HEK293 (cell line): ENCODE data around the gene ENOX2.

ENCODE experiments used
- BCL11B ChIP-seq: fragments of 450-650 bp; formaldehyde crosslinking; IDR thresholded peaks from 2 replicates; pipeline ENCODE4 v1.5.1; 2016; ENCODE audit warnings: low read depth, missing biosample characterization, missing genetic modification characterization
- BCL6B ChIP-seq: fragments of 450-650 bp; formaldehyde crosslinking; IDR thresholded peaks from 2 replicates; pipeline ENCODE4 v1.5.1; 2017; ENCODE audit warnings: missing biosample characterization, missing genetic modification characterization
- HOXD13 ChIP-seq: sonication (generic); formaldehyde crosslinking; IDR thresholded peaks from 2 replicates; pipeline ENCODE4 v1.8.0; 2022; ENCODE audit warnings: missing genetic modification reagents, borderline replicate concordance
- KLF17 ChIP-seq: fragments of 450-650 bp; formaldehyde crosslinking; IDR thresholded peaks from 2 replicates; pipeline ENCODE4 v1.5.1; 2016; ENCODE audit warnings: missing biosample characterization, missing genetic modification characterization
- OVOL3 ChIP-seq: fragments of 450-650 bp; formaldehyde crosslinking; IDR thresholded peaks from 2 replicates; pipeline ENCODE4 v1.5.1; 2016; ENCODE audit warnings: missing biosample characterization, missing genetic modification characterization
- PRDM6 ChIP-seq: fragments of 450-650 bp; formaldehyde crosslinking; IDR thresholded peaks from 2 replicates; pipeline ENCODE4 v1.5.1; 2017; ENCODE audit warnings: missing biosample characterization, missing genetic modification characterization
- SCRT2 ChIP-seq: fragments of 450-650 bp; formaldehyde crosslinking; IDR thresholded peaks from 2 replicates; pipeline ENCODE4 v1.5.1; 2016; ENCODE audit warnings: missing biosample characterization, missing genetic modification characterization
- TSHZ1 ChIP-seq: fragments of 450-650 bp; formaldehyde crosslinking; IDR thresholded peaks from 2 replicates; pipeline ENCODE4 v1.5.1; 2016; ENCODE audit warnings: missing biosample characterization, missing genetic modification characterization, borderline replicate concordance
- WT1 ChIP-seq: fragments of 450-650 bp; formaldehyde crosslinking; IDR thresholded peaks from 2 replicates; pipeline ENCODE4 v1.5.1; 2016; ENCODE audit warnings: missing biosample characterization, missing genetic modification characterization
- ZBTB10 ChIP-seq: fragments of 450-650 bp; formaldehyde crosslinking; IDR thresholded peaks from 2 replicates; pipeline ENCODE4 v1.5.1; 2016; ENCODE audit warnings: missing biosample characterization, missing genetic modification characterization
- ZBTB20 ChIP-seq: fragments of 450-650 bp; formaldehyde crosslinking; IDR thresholded peaks from 2 replicates; pipeline ENCODE4 v1.5.1; 2016; ENCODE audit warnings: missing biosample characterization, missing genetic modification characterization
- ZBTB48 ChIP-seq: fragments of 450-650 bp; formaldehyde crosslinking; IDR thresholded peaks from 2 replicates; pipeline ENCODE4 v1.5.1; 2016; ENCODE audit warnings: missing biosample characterization, missing genetic modification characterization
- ZBTB6 ChIP-seq: fragments of 450-650 bp; formaldehyde crosslinking; IDR thresholded peaks from 2 replicates; pipeline ENCODE4 v1.5.1; 2017; ENCODE audit warnings: missing biosample characterization, missing genetic modification characterization
- ZBTB7A ChIP-seq: fragments of 450-650 bp; formaldehyde crosslinking; IDR thresholded peaks from 2 replicates; pipeline ENCODE4 v1.5.1; 2016; ENCODE audit warnings: low read depth, missing biosample characterization, missing genetic modification characterization
- ZBTB8A ChIP-seq: fragments of 450-650 bp; formaldehyde crosslinking; IDR thresholded peaks from 2 replicates; pipeline ENCODE4 v1.5.1; 2016; ENCODE audit warnings: missing biosample characterization, missing genetic modification characterization
- ZNF10 ChIP-seq: fragments of 450-650 bp; formaldehyde crosslinking; IDR thresholded peaks from 2 replicates; pipeline ENCODE4 v1.5.1; 2017; ENCODE audit warnings: missing biosample characterization, missing genetic modification characterization
- ZNF112 ChIP-seq: fragments of 450-650 bp; formaldehyde crosslinking; IDR thresholded peaks from 2 replicates; pipeline ENCODE4 v1.5.0; 2017; ENCODE audit warnings: missing biosample characterization, missing genetic modification characterization
- ZNF184 ChIP-seq: fragments of 450-650 bp; IDR thresholded peaks from 2 replicates; pipeline ENCODE4 v1.5.1; 2018; ENCODE audit warnings: missing biosample characterization, mild to moderate bottlenecking, missing genetic modification characterization
- ZNF19 ChIP-seq: fragments of 450-650 bp; formaldehyde crosslinking; IDR thresholded peaks from 2 replicates; pipeline ENCODE4; 2016; ENCODE audit warnings: missing biosample characterization, missing genetic modification characterization, low read depth
- ZNF26 ChIP-seq: fragments of 450-650 bp; formaldehyde crosslinking; IDR thresholded peaks from 2 replicates; pipeline ENCODE4 v1.5.1; 2016; ENCODE audit warnings: missing biosample characterization, missing genetic modification characterization
- ZNF48 ChIP-seq: fragments of 450-650 bp; formaldehyde crosslinking; IDR thresholded peaks from 2 replicates; pipeline ENCODE4 v1.5.1; 2016; ENCODE audit warnings: missing biosample characterization, missing genetic modification characterization
- ZNF488 ChIP-seq: fragments of 450-650 bp; formaldehyde crosslinking; IDR thresholded peaks from 2 replicates; pipeline ENCODE4 v1.5.1; 2016; ENCODE audit warnings: missing biosample characterization, missing genetic modification characterization
- ZNF529 ChIP-seq: fragments of 450-650 bp; formaldehyde crosslinking; IDR thresholded peaks from 2 replicates; pipeline ENCODE4 v1.5.1; 2017; ENCODE audit warnings: missing genetic modification characterization, missing biosample characterization; ENCODE audit not compliant: insufficient replicate concordance
- ZNF555 ChIP-seq: fragments of 450-650 bp; formaldehyde crosslinking; conservative IDR thresholded peaks from 2 replicates; pipeline ENCODE4 v1.5.1; 2017; ENCODE audit warnings: missing biosample characterization, mild to moderate bottlenecking, missing genetic modification characterization, inconsistent platforms
- ZNF660 ChIP-seq: fragments of 450-650 bp; IDR thresholded peaks from 2 replicates; pipeline ENCODE4 v1.5.1; 2018; ENCODE audit warnings: missing biosample characterization, mild to moderate bottlenecking, missing genetic modification characterization
- ZNF664 ChIP-seq: fragments of 450-650 bp; formaldehyde crosslinking; IDR thresholded peaks from 2 replicates; pipeline ENCODE4 v1.5.1; 2016; ENCODE audit warnings: missing biosample characterization, missing genetic modification characterization
- ZNF670 ChIP-seq: fragments of 450-650 bp; formaldehyde crosslinking; IDR thresholded peaks from 2 replicates; pipeline ENCODE4 v1.5.1; 2016; ENCODE audit warnings: missing biosample characterization, missing genetic modification characterization, low read depth
- ZNF785 ChIP-seq: fragments of 450-650 bp; formaldehyde crosslinking; IDR thresholded peaks from 2 replicates; pipeline ENCODE4 v1.5.1; 2016; ENCODE audit warnings: missing biosample characterization, missing genetic modification characterization

Gene ENOX2

GRCh38 chrX:130840345-130840744, 62.7 kb downstream of the ENOX2 start (continued):
- TF ChIP-seq ZNF529 (tag by site-specific recombination) = peak; percentile 56
- TF ChIP-seq SCRT2 (tag by site-specific recombination) = no peak
- TF ChIP-seq ZNF660 = no peak
- TF ChIP-seq OVOL3 (tag by site-specific recombination) = no peak
- TF ChIP-seq BCL6B (tag by site-specific recombination) = no peak
- no peak for TF ChIP-seq ZNF670
- no peak for TF ChIP-seq TSHZ1 (tag by site-specific recombination)
- no peak for TF ChIP-seq ZBTB6 (tag by site-specific recombination)
- no peak for TF ChIP-seq WT1 (tag by site-specific recombination)
- no peak for TF ChIP-seq ZNF10
- no peak for TF ChIP-seq ZNF112 (tag by site-specific recombination)
- no peak for TF ChIP-seq ZBTB48 (tag by site-specific recombination)
- no peak for TF ChIP-seq ZBTB7A (tag by site-specific recombination)
- TF ChIP-seq ZNF48 (tag by site-specific recombination) = no peak
- no peak for TF ChIP-seq ZBTB10 (tag by site-specific recombination)
- TF ChIP-seq ZNF664 (tag by site-specific recombination) = peak; percentile 58; the same call in 1 of the 2 replicates
- no peak for TF ChIP-seq BCL11B (tag by site-specific recombination)
- peak; percentile 97 for TF ChIP-seq ZNF555 (tag by site-specific recombination)
- TF ChIP-seq ZNF184 (tag by site-specific recombination) = no peak
- no peak for TF ChIP-seq KLF17 (tag by site-specific recombination)
- peak; percentile 75 for TF ChIP-seq ZBTB8A (tag by site-specific recombination)
- TF ChIP-seq ZNF488 (tag by site-specific recombination) = no peak
- TF ChIP-seq HOXD13 (CRISPR knock-in tag) = no peak
- TF ChIP-seq ZNF26 (tag by site-specific recombination) = no peak
- TF ChIP-seq ZNF19 = no peak
- TF ChIP-seq PRDM6 (tag by site-specific recombination) = no peak
- no peak for TF ChIP-seq ZBTB20 (tag by site-specific recombination)
- TF ChIP-seq ZNF785 = no peak
